ENCODE results near the gene NKAIN1.
A peak's percentile ranks its signal among the peaks of the same experiment; 100 is the strongest.

NKAIN1 gene

DNA sequence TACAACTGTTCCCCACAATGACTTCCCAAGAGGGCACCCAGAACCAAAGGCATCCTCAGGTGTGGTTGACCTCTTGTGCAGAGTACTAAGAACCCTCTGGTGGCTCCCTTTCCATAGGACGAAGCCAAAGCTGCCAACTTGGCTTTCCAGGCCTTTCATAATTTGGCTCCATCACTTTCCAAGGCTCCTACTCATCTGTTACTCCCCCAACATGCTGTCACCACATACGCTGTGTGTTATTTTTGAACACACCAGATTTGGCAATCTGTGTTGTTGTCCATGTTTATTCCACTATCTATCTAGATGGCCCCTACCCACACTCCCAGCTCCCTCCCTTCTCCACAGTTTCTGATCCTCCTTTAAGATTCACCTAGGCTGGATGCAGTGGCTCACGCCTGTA, 10.2 kb upstream of the NKAIN1 start:
- H3K4me3 ChIP-seq (ENCODE audit: low read depth, low read length): no peak overlapping the region
- ChIA-PET CTCF (no interaction called here), POLR2A (no interaction called here)
- TF ChIP-seq, protein P1, sequence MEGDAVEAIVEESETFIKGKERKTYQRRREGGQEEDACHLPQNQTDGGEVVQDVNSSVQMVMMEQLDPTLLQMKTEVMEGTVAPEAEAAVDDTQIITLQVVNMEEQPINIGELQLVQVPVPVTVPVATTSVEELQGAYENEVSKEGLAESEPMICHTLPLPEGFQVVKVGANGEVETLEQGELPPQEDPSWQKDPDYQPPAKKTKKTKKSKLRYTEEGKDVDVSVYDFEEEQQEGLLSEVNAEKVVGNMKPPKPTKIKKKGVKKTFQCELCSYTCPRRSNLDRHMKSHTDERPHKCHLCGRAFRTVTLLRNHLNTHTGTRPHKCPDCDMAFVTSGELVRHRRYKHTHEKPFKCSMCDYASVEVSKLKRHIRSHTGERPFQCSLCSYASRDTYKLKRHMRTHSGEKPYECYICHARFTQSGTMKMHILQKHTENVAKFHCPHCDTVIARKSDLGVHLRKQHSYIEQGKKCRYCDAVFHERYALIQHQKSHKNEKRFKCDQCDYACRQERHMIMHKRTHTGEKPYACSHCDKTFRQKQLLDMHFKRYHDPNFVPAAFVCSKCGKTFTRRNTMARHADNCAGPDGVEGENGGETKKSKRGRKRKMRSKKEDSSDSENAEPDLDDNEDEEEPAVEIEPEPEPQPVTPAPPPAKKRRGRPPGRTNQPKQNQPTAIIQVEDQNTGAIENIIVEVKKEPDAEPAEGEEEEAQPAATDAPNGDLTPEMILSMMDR (IDR thresholded peaks at IDR 0.05; ENCODE audit: insufficient read depth, low read length, missing control alignments): no peak
- no peak for DNase-seq (ENCODE audit: low read depth, low spot score)

DNA sequence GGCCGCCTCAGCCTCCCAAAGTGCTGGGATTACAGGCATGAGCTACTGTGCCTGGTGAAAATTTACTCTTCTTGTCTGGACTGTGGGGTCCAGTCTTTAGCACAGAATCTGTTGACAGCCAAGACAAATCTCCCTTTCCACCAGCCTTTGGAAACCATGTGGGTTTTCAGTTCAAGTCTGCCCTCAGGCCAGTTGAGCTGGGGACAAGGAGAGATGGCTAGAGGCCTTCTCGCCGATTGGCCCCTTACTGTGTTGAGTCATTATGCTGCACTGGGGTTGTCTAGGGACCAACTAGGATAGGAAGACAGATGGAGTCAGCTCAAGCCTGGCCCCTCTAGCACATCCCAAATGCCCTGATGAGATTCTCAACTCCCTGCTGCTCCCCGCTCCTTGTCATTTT, 8.6 kb upstream of the NKAIN1 start:
- no peak overlapping the region for H3K4me3 ChIP-seq (ENCODE audit: low read depth, low read length)
- ChIA-PET POLR2A (no interaction called here), CTCF (no interaction called here)
- DNase-seq (ENCODE audit: low read depth, low spot score): no peak
- TF ChIP-seq, protein P1 (IDR thresholded peaks at IDR 0.05; ENCODE audit: insufficient read depth, low read length, missing control alignments): no peak

DNA sequence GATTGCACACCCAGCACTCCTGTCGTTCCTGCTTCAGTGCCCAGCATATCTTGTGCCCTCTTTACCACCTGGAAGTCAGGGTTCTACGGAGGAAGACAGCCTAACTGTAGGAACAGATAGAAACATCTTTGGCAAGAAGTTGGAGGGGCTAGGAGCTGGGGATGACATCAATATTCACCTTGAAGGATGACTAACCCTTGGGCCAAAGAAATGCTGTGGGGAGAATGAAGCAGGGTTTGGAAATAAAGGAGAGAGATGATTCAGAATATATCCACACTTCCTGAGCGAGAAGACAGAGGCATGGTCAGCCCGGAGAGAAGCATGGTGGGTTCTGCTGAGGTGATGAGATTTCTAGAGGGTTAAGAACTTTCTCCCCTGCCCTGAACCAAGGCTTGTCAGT, 4.6 kb upstream of the NKAIN1 start:
- no peak overlapping the region for H3K4me3 ChIP-seq (ENCODE audit: low read depth, low read length)
- TF ChIP-seq, protein P1 (IDR thresholded peaks at IDR 0.05; ENCODE audit: insufficient read depth, low read length, missing control alignments): no peak
- POLR2A ChIA-PET: interaction anchor here (0.6 kb wide), 1 partner anchor 93 kb away, joined by 3 read pairs; no protein-coding TSS in a partner anchor
- DNase-seq (ENCODE audit: low read depth, low spot score): no peak
- CTCF ChIA-PET: interaction anchor here (1.0 to 1.1 kb wide), 2 partner anchors 16 to 18 kb away, joined by 3 read pairs; no protein-coding TSS in a partner anchor

DNA sequence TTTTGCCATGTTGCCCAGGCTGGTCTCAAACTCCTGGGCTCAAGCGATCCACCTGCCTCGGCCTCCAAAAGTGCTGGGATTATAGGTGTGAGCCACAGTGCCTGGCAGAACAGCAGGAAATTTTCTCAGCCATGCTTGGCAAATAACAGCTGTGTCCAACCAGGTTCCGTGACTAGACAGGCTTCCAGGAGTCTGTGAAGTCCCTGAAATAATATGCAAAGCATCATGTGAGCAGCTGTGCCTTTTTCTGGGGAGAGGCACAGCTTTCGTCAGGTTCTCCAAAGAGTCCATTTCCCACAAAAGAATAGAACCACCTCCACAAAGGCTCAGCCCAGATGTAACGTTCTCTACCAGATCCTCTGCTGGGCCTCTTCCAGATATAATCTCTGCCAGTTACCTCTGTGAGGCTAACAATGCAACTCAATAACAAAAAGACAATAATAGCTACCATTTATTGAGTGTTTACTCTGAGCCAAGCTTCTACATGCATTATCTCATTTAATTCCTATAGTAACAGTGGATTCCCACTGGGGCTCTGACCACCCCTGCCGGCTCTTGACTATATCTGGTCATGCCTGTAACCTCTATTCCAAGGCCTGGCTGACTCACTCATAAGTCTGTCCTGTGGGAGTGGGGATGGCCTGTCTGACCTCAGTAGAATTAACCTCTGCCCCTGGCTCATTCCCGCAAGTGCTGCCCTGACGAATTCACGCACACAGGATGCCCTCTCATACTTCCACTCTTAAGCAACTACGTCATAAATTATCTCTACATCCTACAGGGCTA, 4.0 kb upstream of the NKAIN1 start:
- ChIA-PET POLR2A (interaction anchor here (0.6 kb wide), 1 partner anchor 93 kb away, joined by 3 read pairs; no protein-coding TSS in a partner anchor), CTCF (no interaction called here)
- TF ChIP-seq, protein P1 (IDR thresholded peaks at IDR 0.05; ENCODE audit: insufficient read depth, low read length, missing control alignments): no peak
- H3K4me3 ChIP-seq (ENCODE audit: low read depth, low read length): no peak overlapping the region
- no peak for DNase-seq (ENCODE audit: low read depth, low spot score)

DNA sequence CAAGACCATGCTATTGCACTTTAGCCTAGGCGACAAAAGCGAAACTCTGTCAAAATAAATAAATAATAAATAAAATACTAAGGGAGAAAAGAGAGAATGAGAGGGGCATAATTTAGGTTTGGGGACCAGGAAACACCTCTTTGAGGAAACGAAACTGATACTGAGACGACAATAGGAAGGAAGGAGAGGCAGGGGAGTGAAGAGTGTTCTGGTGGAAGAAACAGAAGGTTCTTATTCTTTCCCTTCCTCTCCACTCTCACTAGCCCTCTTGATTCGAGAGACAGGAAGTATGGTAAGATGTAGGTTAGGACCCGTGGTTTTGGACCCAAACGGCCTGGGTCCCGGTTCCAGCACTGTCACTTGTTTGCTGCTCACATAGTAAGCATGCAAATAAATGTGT, 1.6 kb upstream of the NKAIN1 start:
- no peak for DNase-seq (ENCODE audit: low read depth, low spot score)
- TF ChIP-seq, protein P1 (IDR thresholded peaks at IDR 0.05; ENCODE audit: insufficient read depth, low read length, missing control alignments): no peak
- POLR2A ChIA-PET: no interaction called here
- CTCF ChIA-PET: no interaction called here
- no peak overlapping the region for H3K4me3 ChIP-seq (ENCODE audit: low read depth, low read length)

DNA sequence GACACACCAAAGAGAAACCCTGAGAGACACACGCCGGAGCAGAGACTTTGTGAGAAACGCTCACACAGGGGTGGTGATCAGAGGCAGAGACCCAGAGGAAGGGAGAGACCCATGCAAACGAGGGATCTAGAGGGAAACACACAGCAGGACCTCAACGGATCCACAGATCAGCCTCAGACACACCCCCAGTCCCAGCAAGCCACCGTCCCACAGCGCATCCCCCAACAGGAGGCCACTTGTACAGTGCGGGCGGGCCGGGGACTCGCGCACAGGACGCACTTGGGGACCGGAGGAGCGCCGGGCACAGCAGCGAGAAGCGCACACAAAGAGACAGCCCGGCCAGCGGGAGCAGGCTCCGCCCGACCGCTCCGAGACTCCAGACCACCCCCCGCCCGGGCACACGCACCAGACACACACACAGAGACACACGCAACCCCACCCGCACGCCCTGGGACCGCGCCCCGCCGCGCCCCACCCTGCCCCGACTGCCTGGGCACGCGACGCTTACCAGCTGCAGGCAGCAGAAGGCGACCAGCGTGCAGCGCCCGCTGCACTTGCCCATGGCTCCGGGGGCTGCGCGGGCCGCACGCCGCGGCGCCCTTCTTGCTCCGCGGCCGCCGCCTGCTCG, 587 bp downstream of the NKAIN1 start:
- H3K4me3 ChIP-seq (ENCODE audit: low read depth, low read length): peak overlapping the region; percentile 33
- CTCF ChIA-PET: no interaction called here
- POLR2A ChIA-PET: no interaction called here
- DNase-seq (ENCODE audit: low read depth, low spot score): no peak
- TF ChIP-seq, protein P1 (IDR thresholded peaks at IDR 0.05; ENCODE audit: insufficient read depth, low read length, missing control alignments): no peak
